Mucosa of descending colon (tissue), 3 donors: ENCODE measurements around the gene SHFL. TPM values are rescaled to one million over a fixed set of nuclear protein-coding genes. Genes with fewer than 3 reads are reported as not detected.

Source experiments
- ATAC-seq: fragments of 200-7000 bp; cut with Tn5 transposase; one replicate; pipeline ENCODE4 v1.9.1; 2020; ENCODE audit warnings: mild to moderate bottlenecking, moderate library complexity
- DNase-seq, 3 donors: peaks; one replicate each; pipeline ENCODE4 v3.0.0-alpha.2; 2020
- H3K36me3 ChIP-seq: fragments of 200-600 bp; one replicate; pipeline ENCODE4 v1.8.0; 2021; ENCODE audit warnings: low read depth, mild to moderate bottlenecking
- H3K4me1 ChIP-seq: fragments of 200-600 bp; one replicate; pipeline ENCODE4 v1.8.0; 2021; ENCODE audit warnings: low read depth, mild to moderate bottlenecking
- H3K4me3 ChIP-seq: fragments of 200-600 bp; one replicate; pipeline ENCODE4 v1.8.0; 2021; ENCODE audit warnings: mild to moderate bottlenecking
- H3K9me3 ChIP-seq: fragments of 200-600 bp; one replicate; pipeline ENCODE4 v1.8.0; 2021; ENCODE audit warnings: mild to moderate bottlenecking
- intact Hi-C, 2 donors: fragments of 100-400 bp; cut with DNase I in 1 of 2; cut with micrococcal nuclease in 1 of 2; formaldehyde crosslinking; loops; one replicate each; pipeline versions ENCODE4 v1.11.0 to v1.11.1; 2022; cut with DNase I, micrococcal nuclease
- total RNA-seq, 3 donors: library from RNA; stranded (reverse); fragmentation: NEBNext Ultra II Directional in 2 of 3; extraction: Animal tissue kit (Norgen Biotek cat#: 25700) in 2 of 3; gene quantifications; one replicate each; pipeline versions ENCODE4 v1.2.1 to v1.2.4, GENCODE V29; 2021 to 2023
- TF ChIP-seq, protein P1 (sequence below): fragments of 200-600 bp; IDR thresholded peaks from one replicate; pipeline ENCODE4 v1.8.0; 2022; ENCODE audit warnings: antibody characterized with exemption, mild to moderate bottlenecking
- donor health status: DM: no; HTN: no; CAD: no; lungs with moderate emphysema.
- donor health status: DM: no; HTN: no; CAD: no.
- donor health status: DM: no; HTN: yes; CAD: no.

The SHFL gene
- total RNA-seq, 3 donors from 2014 or later: 26.9 to 41.5 (median 28.1) TPM

- Histone ChIP-seq H3K36me3 (no peaks in the 10 kb centered on the region), H3K4me3 (no peak overlapping the region), H3K9me3 (no peaks in the 10 kb centered on the region), H3K4me1 (no peaks in the 10 kb centered on the region)
- TF ChIP-seq, protein P1, sequence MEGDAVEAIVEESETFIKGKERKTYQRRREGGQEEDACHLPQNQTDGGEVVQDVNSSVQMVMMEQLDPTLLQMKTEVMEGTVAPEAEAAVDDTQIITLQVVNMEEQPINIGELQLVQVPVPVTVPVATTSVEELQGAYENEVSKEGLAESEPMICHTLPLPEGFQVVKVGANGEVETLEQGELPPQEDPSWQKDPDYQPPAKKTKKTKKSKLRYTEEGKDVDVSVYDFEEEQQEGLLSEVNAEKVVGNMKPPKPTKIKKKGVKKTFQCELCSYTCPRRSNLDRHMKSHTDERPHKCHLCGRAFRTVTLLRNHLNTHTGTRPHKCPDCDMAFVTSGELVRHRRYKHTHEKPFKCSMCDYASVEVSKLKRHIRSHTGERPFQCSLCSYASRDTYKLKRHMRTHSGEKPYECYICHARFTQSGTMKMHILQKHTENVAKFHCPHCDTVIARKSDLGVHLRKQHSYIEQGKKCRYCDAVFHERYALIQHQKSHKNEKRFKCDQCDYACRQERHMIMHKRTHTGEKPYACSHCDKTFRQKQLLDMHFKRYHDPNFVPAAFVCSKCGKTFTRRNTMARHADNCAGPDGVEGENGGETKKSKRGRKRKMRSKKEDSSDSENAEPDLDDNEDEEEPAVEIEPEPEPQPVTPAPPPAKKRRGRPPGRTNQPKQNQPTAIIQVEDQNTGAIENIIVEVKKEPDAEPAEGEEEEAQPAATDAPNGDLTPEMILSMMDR: no peak
- ATAC-seq: no peak
- intact Hi-C loops: no loop called here
- DNase-seq: no peak
Observed at GRCh38 chr19:10087296-10088061, 1.4 kb downstream of the SHFL start.

GRCh38 chr19:10088949-10089554, 2.9 kb downstream of the SHFL start:
- TF ChIP-seq, protein P1: no peak
- DNase-seq (no peak), ATAC-seq (no peak)
- H3K36me3 ChIP-seq: no peaks in the 10 kb centered on the region
- no peaks in the 10 kb centered on the region for H3K9me3 ChIP-seq
- H3K4me1 ChIP-seq: no peaks in the 10 kb centered on the region
- no peak overlapping the region for H3K4me3 ChIP-seq
- intact Hi-C loops: no loop called here

DNA sequence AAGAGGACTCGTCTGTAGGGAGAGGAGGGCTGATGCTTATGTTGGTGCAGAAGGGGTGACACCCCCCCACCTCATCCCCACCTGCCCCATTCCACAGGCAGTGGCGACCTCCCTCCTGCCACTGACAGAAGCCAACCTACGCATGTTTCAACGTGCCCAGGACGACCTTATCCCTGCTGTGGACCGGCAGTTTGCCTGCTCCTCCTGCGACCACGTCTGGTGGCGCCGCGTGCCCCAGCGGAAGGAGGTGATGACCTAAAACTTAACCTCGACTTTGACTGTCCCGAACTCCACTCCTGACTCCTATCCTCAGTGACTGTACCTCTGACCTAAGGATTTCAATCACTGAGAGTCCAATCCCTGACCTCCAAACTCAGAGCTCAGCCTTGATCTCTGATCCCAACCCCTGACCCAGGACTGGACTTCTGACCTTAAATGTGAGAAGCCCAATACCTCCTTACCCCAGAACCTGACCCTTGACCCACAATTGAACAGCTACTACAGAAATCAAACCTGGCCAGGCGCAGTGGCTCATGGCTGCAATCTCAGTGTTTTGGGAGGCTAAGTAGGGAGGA, 3.8 kb downstream of the SHFL start:
- no peak overlapping the region for H3K4me3 ChIP-seq
- no peak for ATAC-seq
- no peaks in the 10 kb centered on the region for H3K9me3 ChIP-seq
- intact Hi-C loops: no loop called here
- no peak for DNase-seq
- H3K4me1 ChIP-seq: no peaks in the 10 kb centered on the region
- H3K36me3 ChIP-seq: no peaks in the 10 kb centered on the region
- TF ChIP-seq, protein P1: no peak

DNA sequence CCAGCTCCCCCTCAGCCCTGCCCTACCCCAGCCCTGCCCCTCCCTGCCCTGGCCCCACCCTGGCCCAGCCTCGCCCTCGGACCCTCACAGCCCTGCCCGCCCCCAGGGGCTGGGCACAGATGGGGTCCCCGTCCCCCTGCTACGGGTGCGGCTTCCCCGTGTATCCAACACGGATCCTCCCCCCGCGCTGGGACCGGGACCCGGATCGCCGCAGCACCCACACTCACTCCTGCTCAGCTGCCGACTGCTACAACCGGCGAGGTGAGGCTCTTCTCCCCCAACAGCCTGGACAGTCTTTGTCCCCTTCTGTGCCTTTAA, 5.2 kb downstream of the SHFL start:
- Histone ChIP-seq H3K36me3 (no peaks in the 10 kb centered on the region), H3K4me1 (peaks cover 3% of the 10 kb centered on the region), H3K9me3 (no peaks in the 10 kb centered on the region), H3K4me3 (no peak overlapping the region)
- no peak for DNase-seq
- ATAC-seq: no peak
- intact Hi-C loops: no loop called here
- TF ChIP-seq, protein P1: no peak

GRCh38 chr19:10091895-10092641, 6.0 kb downstream of the SHFL start:
- TF ChIP-seq, protein P1: no peak
- Histone ChIP-seq H3K36me3 (no peaks in the 10 kb centered on the region), H3K9me3 (no peaks in the 10 kb centered on the region), H3K4me3 (no peak overlapping the region), H3K4me1 (peaks cover 3% of the 10 kb centered on the region)
- intact Hi-C loops: no loop called here
- DNase-seq (no peak), ATAC-seq (no peak)
